GM23248 (cell line): Measurements from ENCODE around the gene MRPS34. TPM values are rescaled to one million over a fixed set of nuclear protein-coding genes. Genes with fewer than 3 reads are reported as not detected.

Source experiments
- DNase-seq: peaks from one replicate; pipeline ENCODE4 v3.0.0-alpha.2; 2015
- H2AFZ ChIP-seq: fragments of 200-600 bp; sonication (generic); 2 replicates; pipeline ENCODE4 v1.6.1; 2016; ENCODE audit warnings: antibody characterized with exemption
- H3F3A ChIP-seq: fragments of 200-600 bp; sonication (generic); 2 replicates; pipeline ENCODE4 v1.6.1; 2016; ENCODE audit warnings: mild to moderate bottlenecking, antibody characterized with exemption, mixed run types; ENCODE audit not compliant: insufficient read depth
- H3K27ac ChIP-seq: fragments of 200-600 bp; sonication (generic); 2 replicates; pipeline ENCODE4 v1.5.1; 2016; ENCODE audit warnings: mild to moderate bottlenecking
- H3K27me3 ChIP-seq: fragments of 200-600 bp; sonication (generic); replicated peaks from 2 replicates; pipeline ENCODE4 v1.6.1; 2016; ENCODE audit warnings: mild to moderate bottlenecking; ENCODE audit not compliant: insufficient read depth
- H3K36me3 ChIP-seq: fragments of 200-600 bp; sonication (generic); 2 replicates; pipeline ENCODE4 v1.6.1; 2016; ENCODE audit warnings: low read depth, mild to moderate bottlenecking
- H3K4me1 ChIP-seq: fragments of 200-600 bp; sonication (generic); 2 replicates; pipeline ENCODE4 v1.6.1; 2016; ENCODE audit warnings: mild to moderate bottlenecking; ENCODE audit not compliant: insufficient read depth
- H3K4me2 ChIP-seq: fragments of 200-600 bp; sonication (generic); one replicate; pipeline ENCODE4 v1.6.1; 2016; ENCODE audit warnings: mild to moderate bottlenecking; ENCODE audit not compliant: unreplicated experiment
- H3K4me3 ChIP-seq: fragments of 200-600 bp; sonication (generic); 2 replicates; pipeline ENCODE4 v1.5.1; 2016; ENCODE audit warnings: mild to moderate bottlenecking
- H3K79me2 ChIP-seq: fragments of 200-600 bp; sonication (generic); 2 replicates; pipeline ENCODE4 v1.6.1; 2016; ENCODE audit warnings: mild to moderate bottlenecking; ENCODE audit not compliant: insufficient read depth
- H3K9ac ChIP-seq: fragments of 200-600 bp; sonication (generic); 2 replicates; pipeline ENCODE4 v1.6.1; 2016; ENCODE audit warnings: mild to moderate bottlenecking
- H3K9me2 ChIP-seq: fragments of 200-600 bp; sonication (generic); 2 replicates; pipeline ENCODE4 v1.6.1; 2016; ENCODE audit warnings: mixed run types, mild to moderate bottlenecking, moderate library complexity; ENCODE audit not compliant: insufficient read depth
- H3K9me3 ChIP-seq: fragments of 200-600 bp; sonication (generic); one replicate; pipeline ENCODE4 v1.6.1; 2017; ENCODE audit warnings: low read depth
- H4K20me1 ChIP-seq: fragments of 200-600 bp; sonication (generic); 2 replicates; pipeline ENCODE4 v1.6.0; 2016; ENCODE audit not compliant: insufficient read depth
- EZH2 ChIP-seq: fragments of 200-600 bp; sonication (generic); IDR thresholded peaks from 2 replicates; pipeline ENCODE4 v1.6.1; 2018; ENCODE audit warnings: antibody characterized with exemption, mild to moderate bottlenecking; ENCODE audit not compliant: insufficient read depth, poor library complexity, severe bottlenecking
- EZH2phosphoT487 ChIP-seq: fragments of 200-600 bp; sonication (generic); IDR thresholded peaks from 2 replicates; pipeline ENCODE4 v1.6.1; 2018; ENCODE audit warnings: antibody characterized with exemption, moderate library complexity, mild to moderate bottlenecking, low read depth; ENCODE audit not compliant: insufficient read depth
- WGBS, 2 experiments: methylation state at CpG; one replicate each; pipeline ENCODE4 v1.1.6; 2015 to 2017; ENCODE audit warnings: low lambda C conversion rate in 2 of 2, low coverage in 1 of 2; ENCODE audit errors: missing lambda C conversion rate in 2 of 2; 5-methylcytosine and 5-hydroxymethylcytosine counted together
- in situ Hi-C: fragments of 300-500 bp; cut with MboI; formaldehyde crosslinking; loops from 2 replicates; pipeline ENCODE4 v1.15.0; 2020
- polyA plus RNA-seq: library from polyadenylated mRNA; unstranded; fragments of >200 nt; fragmentation: Nextera tagmentation; extraction: Ambion mirVana; gene quantifications from 2 replicates; pipeline ENCODE4 v1.2.1, GENCODE V29; 2016
- total RNA-seq: library from RNA; depleted of rRNA; stranded (reverse); fragments of >200 nt; shearing (Covaris generic); gene quantifications from 2 replicates; pipeline ENCODE4 v1.2.3, GENCODE V29; 2014

The MRPS34 gene
- total and polyA plus RNA-seq, 2 experiments from 2014 or later = 96.5 to 119 TPM

- H3K27me3 ChIP-seq = no peaks in the 10 kb centered on the region
- in situ Hi-C loops = no loop called here
- TF ChIP-seq EZH2 = no peak
- TF ChIP-seq EZH2phosphoT487 = no peak
- H3K9ac ChIP-seq = peak overlapping the region; percentile 76
- H3K4me2 ChIP-seq = peak overlapping the region; percentile 81
- H3K36me3 ChIP-seq = no peaks in the 10 kb centered on the region
- no peaks in the 10 kb centered on the region for H3K9me2 ChIP-seq
- peaks cover 50% of the 10 kb centered on the region for H3K79me2 ChIP-seq
- H4K20me1 ChIP-seq = no peaks in the 10 kb centered on the region
- H3F3A ChIP-seq = 0 out of 2 replicates have a peak, but pooled peaks cover 8% of the 10 kb centered on the region
- H2AFZ ChIP-seq = no peak overlapping the region
- WGBS, 2 experiments = 71 to 74% methylated on average over 17 to 20 of the region's 20 CpGs
- H3K4me3 ChIP-seq = peak overlapping the region; percentile 83
- no peaks in the 10 kb centered on the region for H3K4me1 ChIP-seq
- no peaks in the 10 kb centered on the region for H3K9me3 ChIP-seq
- DNase-seq = no peak
- no peak overlapping the region for H3K27ac ChIP-seq
Measured at GRCh38 chr16:1781254-1781653, 8.3 kb upstream of the MRPS34 start.

- Histone ChIP-seq H3K27me3 (no peaks in the 10 kb centered on the region), H3K36me3 (no peaks in the 10 kb centered on the region), H3F3A (0 out of 2 replicates have a peak, but pooled peaks cover 8% of the 10 kb centered on the region), H3K9me2 (no peaks in the 10 kb centered on the region), H3K4me3 (0 out of 2 replicates have a peak overlapping the region, but pooled peaks have one; percentile 83), H4K20me1 (no peaks in the 10 kb centered on the region), H3K9ac (peak overlapping the region; percentile 76; the same call in 1 of the 2 replicates), H3K4me1 (no peaks in the 10 kb centered on the region), H2AFZ (no peak overlapping the region), H3K4me2 (no peak overlapping the region), H3K27ac (no peak overlapping the region), H3K9me3 (no peaks in the 10 kb centered on the region), H3K79me2 (peaks cover 49% of the 10 kb centered on the region)
- TF ChIP-seq EZH2 = no peak
- no peak for TF ChIP-seq EZH2phosphoT487
- WGBS, 2 experiments = 82 to 87% methylated on average over 6 of the region's 6 CpGs
- in situ Hi-C loops = no loop called here
- DNase-seq = no peak
Measured at GRCh38 chr16:1780677-1781072, 7.7 kb upstream of the MRPS34 start.

GRCh38 chr16:1779741-1780676, 7.1 kb upstream of the MRPS34 start:
- no peak overlapping the region for H3K4me2 ChIP-seq
- H3K4me3 ChIP-seq = no peak overlapping the region
- 78 to 82% methylated on average over 24 to 27 of the region's 27 CpGs for WGBS, 2 experiments
- no peaks in the 10 kb centered on the region for H3K4me1 ChIP-seq
- no peak overlapping the region for H2AFZ ChIP-seq
- H3K9ac ChIP-seq = no peak overlapping the region
- no peaks in the 10 kb centered on the region for H3K36me3 ChIP-seq
- H3K9me2 ChIP-seq = no peaks in the 10 kb centered on the region
- in situ Hi-C loops = no loop called here
- peaks cover 49% of the 10 kb centered on the region for H3K79me2 ChIP-seq
- H3F3A ChIP-seq = 0 out of 2 replicates have a peak, but pooled peaks cover 8% of the 10 kb centered on the region
- DNase-seq = no peak
- no peak overlapping the region for H3K27ac ChIP-seq
- H4K20me1 ChIP-seq = no peaks in the 10 kb centered on the region
- TF ChIP-seq EZH2phosphoT487 (no peak), EZH2 (no peak)
- no peaks in the 10 kb centered on the region for H3K27me3 ChIP-seq
- H3K9me3 ChIP-seq = no peaks in the 10 kb centered on the region

GRCh38 chr16:1779234-1779701, 6.3 kb upstream of the MRPS34 start:
- Histone ChIP-seq H3K9ac (no peak overlapping the region), H3K27me3 (no peaks in the 10 kb centered on the region), H3K4me2 (no peak overlapping the region), H3K27ac (no peak overlapping the region), H3K9me2 (no peaks in the 10 kb centered on the region), H3K36me3 (no peaks in the 10 kb centered on the region), H4K20me1 (no peaks in the 10 kb centered on the region), H3K4me1 (0 out of 2 replicates have a peak, but pooled peaks cover 5% of the 10 kb centered on the region), H3K79me2 (peaks cover 49% of the 10 kb centered on the region), H2AFZ (no peak overlapping the region), H3K9me3 (no peaks in the 10 kb centered on the region), H3F3A (0 out of 2 replicates have a peak, but pooled peaks cover 8% of the 10 kb centered on the region), H3K4me3 (no peak overlapping the region)
- 77 to 79% methylated on average over 7 to 8 of the region's 8 CpGs for WGBS, 2 experiments
- DNase-seq = no peak
- in situ Hi-C loops = no loop called here
- TF ChIP-seq EZH2 (no peak), EZH2phosphoT487 (no peak)
